ENCODE data around the gene CAPNS1.
"Not testable (repeated sequence)": the region's sequence is repeated elsewhere in the genome, so short reads cannot be mapped to it uniquely, and the experiment has no call there.

Gene CAPNS1

GRCh38 chr19:36163813-36164212 lies 23.9 kb downstream of the CAPNS1 start:
- TF ChIP-seq CTCF (IDR thresholded peaks at IDR 0.05), result no peak
- DNase-seq (ENCODE audit: low spot score), result no peak

GRCh38 chr19:36169084-36169760 lies 29.4 kb downstream of the CAPNS1 start:
- H3K4me3 ChIP-seq, result no peak overlapping the region
- H3K27ac ChIP-seq, result peak overlapping the region in 1 of 2 donors; percentile 66
- DNase-seq (ENCODE audit: low spot score), result no peak
- no peak for TF ChIP-seq CTCF (IDR thresholded peaks at IDR 0.05)

More at GRCh38 chr19:36163813-36164212, 23.9 kb downstream of the CAPNS1 start:
- Histone ChIP-seq H3K4me3 (no peak overlapping the region), H3K27ac (no peak overlapping the region)

GRCh38 chr19:36172852-36173251 lies 33.0 kb downstream of the CAPNS1 start:
- Histone ChIP-seq H3K4me3 (no peak overlapping the region), H3K27ac (no peak overlapping the region)
- TF ChIP-seq CTCF (IDR thresholded peaks at IDR 0.05), result no peak
- DNase-seq (ENCODE audit: low spot score), result no peak

- H3K27ac ChIP-seq; H3K4me3 ChIP-seq; DNase-seq (ENCODE audit: low spot score): not testable (repeated sequence)
Observed at GRCh38 chr19:36173846-36174245, 34.0 kb downstream of the CAPNS1 start.

GRCh38 chr19:36179077-36179476 lies 39.2 kb downstream of the CAPNS1 start:
- not testable (repeated sequence) for DNase-seq (ENCODE audit: low spot score); H3K4me3 ChIP-seq; H3K27ac ChIP-seq

GRCh38 chr19:36182612-36183244 lies 42.9 kb downstream of the CAPNS1 start:
- TF ChIP-seq CTCF (IDR thresholded peaks at IDR 0.05), result no peak
- Histone ChIP-seq H3K4me3 (no peak overlapping the region), H3K27ac (no peak overlapping the region)
- no peak for DNase-seq (ENCODE audit: low spot score)

- no peak for DNase-seq (ENCODE audit: low spot score)
- Histone ChIP-seq H3K27ac (no peak overlapping the region), H3K4me3 (no peak overlapping the region)
- no peak for TF ChIP-seq CTCF (IDR thresholded peaks at IDR 0.05)
Observed at GRCh38 chr19:36183245-36183628, 43.4 kb downstream of the CAPNS1 start.

- H3K4me3 ChIP-seq; H3K27ac ChIP-seq; DNase-seq (ENCODE audit: low spot score): not testable (repeated sequence)
Observed at GRCh38 chr19:36186722-36187121, 46.9 kb downstream of the CAPNS1 start.

Data from coronary artery (tissue), 2 donors.